MCF 10A (cell line): ENCODE data around the gene PTX3. TPM values are rescaled to one million over a fixed set of nuclear protein-coding genes. Genes with fewer than 3 reads are reported as not detected.

ENCODE experiments used
- BruUV-seq: library from RNA; stranded (reverse); fragments of 400-500 nt; replicated peaks from 2 replicates; lab custom pipeline; 2021; lab: Mats Ljungman, UMichigan
- CTCF ChIA-PET: fragments of 300-600 bp; sonication (Branson Sonifier 250); formaldehyde crosslinking; extraction: SDS; loops from one replicate; lab custom pipeline; 2021; ENCODE audit warnings: antibody characterized with exemption, inconsistent platforms; lab: Yijun Ruan, JAX
- POLR2A ChIA-PET: fragments of 300-600, 350-650 bp; sonication (Branson Sonifier 250); formaldehyde crosslinking; extraction: SDS; loops from one replicate; lab custom pipeline; 2020; ENCODE audit warnings: antibody characterized with exemption, inconsistent platforms; lab: Yijun Ruan, JAX
- DNase-seq: peaks from one replicate; pipeline ENCODE4 v3.0.0-alpha.2; 2018; ENCODE audit not compliant: unreplicated experiment
- H3K27ac Mint-ChIP-seq: one replicate; pipeline ENCODE4 v1.8.0; 2022; ENCODE audit warnings: mild to moderate bottlenecking, low read depth, mixed read lengths; ENCODE audit not compliant: unreplicated experiment
- H3K27me3 Mint-ChIP-seq: one replicate; pipeline ENCODE4 v1.8.0; 2022; ENCODE audit warnings: mixed read lengths; ENCODE audit not compliant: insufficient read depth, unreplicated experiment
- H3K36me3 Mint-ChIP-seq: one replicate; pipeline ENCODE4 v1.8.0; 2022; ENCODE audit warnings: mild to moderate bottlenecking, moderate library complexity, mixed read lengths; ENCODE audit not compliant: insufficient read depth, unreplicated experiment
- H3K4me1 Mint-ChIP-seq: one replicate; pipeline ENCODE4 v1.8.0; 2022; ENCODE audit warnings: mixed read lengths; ENCODE audit not compliant: insufficient read depth, unreplicated experiment
- H3K4me3 Mint-ChIP-seq: one replicate; pipeline ENCODE4 v1.8.0; 2022; ENCODE audit warnings: mild to moderate bottlenecking, moderate library complexity, mixed read lengths; ENCODE audit not compliant: unreplicated experiment
- H3K9me3 Mint-ChIP-seq: one replicate; pipeline ENCODE4 v1.8.0; 2022; ENCODE audit warnings: mixed read lengths; ENCODE audit not compliant: unreplicated experiment
- CTCF ChIP-seq: fragments of 200-600 bp; IDR thresholded peaks from one replicate; pipeline ENCODE4 v1.8.0; 2022; ENCODE audit warnings: antibody characterized with exemption, mild to moderate bottlenecking; ENCODE audit not compliant: unreplicated experiment
- intact Hi-C: fragments of 100-400 bp; cut with micrococcal nuclease; formaldehyde crosslinking; loops from 2 replicates; pipeline ENCODE4 v1.14.1; 2022
- total RNA-seq: library from RNA; stranded (reverse); gene quantifications from 2 replicates; pipeline ENCODE4 v1.2.3, GENCODE V29; 2022

PTX3 gene
- total RNA-seq, 1 experiment from 2014 or later, result 217 TPM

DNA sequence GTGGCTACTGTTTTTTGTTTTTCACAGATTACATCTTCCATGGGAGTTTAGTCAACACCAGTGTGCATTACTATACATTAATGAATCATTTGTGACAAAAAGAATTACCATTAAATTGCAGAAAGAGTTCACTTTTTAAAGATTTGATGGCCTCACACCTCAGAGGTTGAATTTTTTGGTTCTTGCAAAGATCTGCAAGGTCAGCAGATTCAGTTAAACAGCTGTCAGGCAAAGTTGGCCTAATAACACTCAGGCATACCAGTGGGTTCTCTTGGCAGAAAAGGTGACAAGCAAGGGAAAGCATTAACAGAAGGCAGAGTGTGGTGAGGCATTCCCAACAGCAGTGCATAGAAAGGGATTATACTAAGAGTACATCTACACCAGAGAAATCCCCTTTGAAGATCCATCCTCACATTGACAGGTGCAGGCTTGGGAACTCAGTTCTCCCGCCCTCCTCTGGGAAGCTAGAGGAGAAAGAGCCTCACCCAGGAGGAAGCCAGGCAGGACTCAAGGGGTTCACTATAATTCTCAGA lies 24.3 kb upstream of the PTX3 start:
- Mint-ChIP-seq H3K9me3 (no peaks in the 10 kb centered on the region), H3K27ac (no peak overlapping the region), H3K4me3 (no peak overlapping the region), H3K36me3 (no peaks in the 10 kb centered on the region), H3K4me1 (peaks cover 14% of the 10 kb centered on the region), H3K27me3 (no peaks in the 10 kb centered on the region)
- no peak for DNase-seq
- BruUV-seq, result no TSS peak
- ChIA-PET POLR2A (no interaction called here), CTCF (no interaction called here)
- TF ChIP-seq CTCF, result no peak
- intact Hi-C loops, result no loop called here

DNA sequence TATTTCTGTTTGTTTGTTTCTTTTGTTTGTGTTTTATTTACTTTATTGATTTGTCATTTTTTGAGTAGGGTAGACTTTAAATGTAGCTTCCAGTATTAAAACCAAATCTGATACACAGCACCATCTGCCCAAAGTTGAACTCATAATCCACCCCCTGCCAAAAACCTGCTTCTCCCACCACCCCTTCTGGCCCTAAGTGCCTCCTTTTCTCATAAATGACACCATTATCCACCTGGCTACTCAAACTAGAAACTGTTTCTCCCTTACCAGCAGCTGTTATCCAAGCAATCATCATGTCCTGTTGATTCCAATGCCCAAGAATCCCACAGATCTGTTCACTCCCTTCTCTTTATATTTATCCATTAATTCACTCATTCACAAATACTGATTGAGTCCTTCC lies 21.8 kb upstream of the PTX3 start:
- H3K36me3 Mint-ChIP-seq, result no peaks in the 10 kb centered on the region
- H3K4me3 Mint-ChIP-seq, result no peak overlapping the region
- CTCF ChIA-PET, result interaction anchor here (1.4 kb wide), 1 partner anchor 30 kb away, joined by 3 read pairs; no protein-coding TSS in a partner anchor
- no peaks in the 10 kb centered on the region for H3K27me3 Mint-ChIP-seq
- POLR2A ChIA-PET, result no interaction called here
- DNase-seq, result no peak
- no TSS peak for BruUV-seq
- H3K4me1 Mint-ChIP-seq, result peaks cover 8% of the 10 kb centered on the region
- intact Hi-C loops, result no loop called here
- no peaks in the 10 kb centered on the region for H3K9me3 Mint-ChIP-seq
- H3K27ac Mint-ChIP-seq, result no peak overlapping the region
- no peak for TF ChIP-seq CTCF

DNA sequence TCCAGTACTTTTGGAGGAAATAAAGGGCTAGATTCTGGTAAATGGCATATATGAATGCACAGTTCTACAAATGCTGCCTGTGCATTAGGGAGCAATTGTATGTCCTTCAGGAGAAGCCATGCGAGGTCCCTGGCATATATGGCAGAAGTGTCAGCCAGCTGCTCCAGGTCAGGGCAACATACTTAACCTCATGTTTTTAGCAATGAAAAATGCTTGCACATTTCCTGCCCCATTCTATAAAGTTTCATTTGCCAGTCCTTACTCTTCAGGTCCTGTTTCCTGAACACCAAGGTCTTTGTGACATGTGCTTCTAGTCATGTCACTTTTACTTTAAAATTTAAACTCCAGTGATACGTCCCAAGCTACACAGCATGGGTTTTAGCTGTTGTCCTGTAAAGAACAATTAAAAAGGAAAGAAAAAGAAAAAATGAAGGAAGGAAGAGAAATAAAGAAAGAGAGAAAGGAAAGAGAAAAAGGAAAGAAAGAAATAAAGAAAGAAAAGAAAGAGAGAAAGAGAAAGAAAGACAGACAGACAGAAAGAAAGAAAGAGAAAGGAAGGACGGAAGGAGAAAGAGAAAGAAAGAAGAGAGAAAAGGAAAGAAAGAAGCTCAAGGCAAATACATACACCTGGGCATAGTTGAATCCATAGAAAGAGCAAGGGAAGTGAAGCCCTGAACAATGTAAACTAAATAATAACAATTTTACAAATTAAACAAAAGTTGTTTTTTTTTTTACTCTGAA lies 20.1 kb upstream of the PTX3 start:
- no peaks in the 10 kb centered on the region for H3K36me3 Mint-ChIP-seq
- POLR2A ChIA-PET, result no interaction called here
- CTCF ChIA-PET, result interaction anchor here (0.7 to 1.4 kb wide), 2 partner anchors 29 to 1513 kb away, joined by 3 to 4 read pairs; no protein-coding TSS in a partner anchor
- intact Hi-C loops, result no loop called here
- no peak for DNase-seq
- H3K27me3 Mint-ChIP-seq, result no peaks in the 10 kb centered on the region
- H3K27ac Mint-ChIP-seq, result no peak overlapping the region
- H3K4me1 Mint-ChIP-seq, result peaks cover 8% of the 10 kb centered on the region
- no TSS peak for BruUV-seq
- H3K9me3 Mint-ChIP-seq, result no peaks in the 10 kb centered on the region
- TF ChIP-seq CTCF, result no peak
- no peak overlapping the region for H3K4me3 Mint-ChIP-seq

DNA sequence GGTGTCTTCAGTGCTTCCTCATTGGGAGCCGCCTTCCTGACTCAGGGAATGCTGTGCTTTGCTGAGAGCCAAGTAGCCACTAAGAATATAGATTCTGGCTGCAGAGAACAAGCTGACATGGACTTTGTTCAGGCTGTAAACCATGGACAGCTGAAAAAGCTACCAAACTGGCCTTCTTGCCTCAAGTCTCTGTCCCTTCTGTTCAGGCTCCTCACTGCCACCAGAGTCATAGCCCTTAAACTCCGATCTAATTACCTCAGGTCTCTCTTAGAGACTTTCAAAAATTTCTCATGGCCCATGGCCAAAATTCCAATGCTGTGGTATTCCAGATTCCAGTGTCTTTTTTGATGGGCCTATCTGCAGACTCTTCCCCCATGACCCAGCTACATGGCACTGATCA lies 19.4 kb upstream of the PTX3 start:
- peaks cover 8% of the 10 kb centered on the region for H3K4me1 Mint-ChIP-seq
- H3K4me3 Mint-ChIP-seq, result no peak overlapping the region
- DNase-seq, result peak; percentile 7
- POLR2A ChIA-PET, result interaction anchor here (0.7 kb wide), 1 partner anchor 1886 kb away, joined by 4 read pairs; no protein-coding TSS in a partner anchor
- CTCF ChIA-PET, result interaction anchor here (1.2 kb wide), 1 partner anchor 215 kb away, joined by 3 read pairs; no protein-coding TSS in a partner anchor
- no peaks in the 10 kb centered on the region for H3K27me3 Mint-ChIP-seq
- H3K27ac Mint-ChIP-seq, result no peak overlapping the region
- intact Hi-C loops, result no loop called here
- BruUV-seq, result no TSS peak
- H3K36me3 Mint-ChIP-seq, result no peaks in the 10 kb centered on the region
- no peaks in the 10 kb centered on the region for H3K9me3 Mint-ChIP-seq
- TF ChIP-seq CTCF, result no peak
